Frontal cortex (tissue), 1 donor: ENCODE measurements around the gene FAM153A. TPM values are rescaled to one million over a fixed set of nuclear protein-coding genes. Genes with fewer than 3 reads are reported as not detected.

Experiments
- total RNA-seq: library from RNA; depleted of rRNA; stranded (reverse); fragments of >200 nt; gene quantifications from one replicate; pipeline ENCODE4 v1.2.3, GENCODE V29; 2014

Gene FAM153A
- total RNA-seq, 1 donor from 2014 or later = 2.4 TPM

Other genes starting within 250 kb of the FAM153A start
- 26.1 TPM for gene FAM193B, start 228.3 kb downstream of the FAM153A start, total RNA-seq
- gene TMED9, start 190.7 kb downstream of the FAM153A start, total RNA-seq = 28.1 TPM
- 13.5 TPM for gene B4GALT7, start 182.8 kb downstream of the FAM153A start, total RNA-seq
- gene PROP1, start 213.3 kb upstream of the FAM153A start, total RNA-seq = not detected